PC-3 (cell line): ENCODE results near the gene CLEC18C.
"Not testable (repeated sequence)": the region's sequence is repeated elsewhere in the genome, so short reads cannot be mapped to it uniquely, and the experiment has no call there.

Experiments used
- CTCF ChIP-seq: fragments of 300-600 bp; sonication (generic); conservative IDR thresholded peaks from 2 replicates; pipeline ENCODE4 v1.5.1; 2017; ENCODE audit warnings: antibody characterized with exemption, low read depth, mild to moderate bottlenecking, low read length
- EZH2 ChIP-seq: fragments of 300-600 bp; sonication (generic); IDR thresholded peaks from one replicate; pipeline ENCODE4 v1.6.1; 2017; ENCODE audit warnings: antibody characterized with exemption, mild to moderate bottlenecking, low read length; ENCODE audit not compliant: unreplicated experiment
- EZH2phosphoT487 ChIP-seq: fragments of 300-600 bp; sonication (generic); IDR thresholded peaks from 2 replicates; pipeline ENCODE4 v1.6.1; 2018; ENCODE audit warnings: mild to moderate bottlenecking, antibody characterized with exemption, low read length, borderline replicate concordance

- TF ChIP-seq CTCF, EZH2, EZH2phosphoT487: not testable (repeated sequence)
Observed at GRCh38 chr16:70135796-70136195, 37.8 kb upstream of the CLEC18C start.
